Measurements from ENCODE around the gene NTM. TPM values are rescaled to one million over a fixed set of nuclear protein-coding genes. Genes with fewer than 3 reads are reported as not detected.

Gene NTM
- total and polyA plus RNA-seq, 2 experiments from 2014 or later = 25.9 to 49.0 TPM

GRCh38 chr11:131425285-131425684, 54.9 kb downstream of the NTM start:
- H3K79me2 ChIP-seq (ENCODE audit: insufficient read depth) = no peaks in the 10 kb centered on the region
- no peak overlapping the region for H2AFZ ChIP-seq
- no peaks in the 10 kb centered on the region for H3F3A ChIP-seq (ENCODE audit: insufficient read depth)
- no peak overlapping the region for H3K4me3 ChIP-seq
- TF ChIP-seq EZH2phosphoT487 (IDR thresholded peaks at IDR 0.05; ENCODE audit: insufficient read depth, low read depth) = no peak
- TF ChIP-seq EZH2 (IDR thresholded peaks at IDR 0.05; ENCODE audit: insufficient read depth, poor library complexity, severe bottlenecking) = no peak
- no peak overlapping the region for H3K9ac ChIP-seq
- no peaks in the 10 kb centered on the region for H3K4me1 ChIP-seq (ENCODE audit: insufficient read depth)
- no peak overlapping the region for H3K4me2 ChIP-seq (ENCODE audit: unreplicated experiment)
- no peaks in the 10 kb centered on the region for H3K9me2 ChIP-seq (ENCODE audit: insufficient read depth)
- DNase-seq = no peak
- in situ Hi-C loops (cut with MboI) = no loop called here
- H4K20me1 ChIP-seq (ENCODE audit: insufficient read depth) = no peaks in the 10 kb centered on the region
- no peaks in the 10 kb centered on the region for H3K36me3 ChIP-seq (ENCODE audit: low read depth)
- H3K9me3 ChIP-seq (ENCODE audit: low read depth) = no peaks in the 10 kb centered on the region
- H3K27ac ChIP-seq = no peak overlapping the region
- WGBS, 2 experiments (ENCODE audit: low coverage in 1 of 2, low lambda C conversion rate in 2 of 2, missing lambda C conversion rate in 2 of 2) = 52% methylated on average over 5 of the region's 5 CpGs
- peaks cover 31% of the 10 kb centered on the region for H3K27me3 ChIP-seq (replicated peaks; ENCODE audit: insufficient read depth)

DNA sequence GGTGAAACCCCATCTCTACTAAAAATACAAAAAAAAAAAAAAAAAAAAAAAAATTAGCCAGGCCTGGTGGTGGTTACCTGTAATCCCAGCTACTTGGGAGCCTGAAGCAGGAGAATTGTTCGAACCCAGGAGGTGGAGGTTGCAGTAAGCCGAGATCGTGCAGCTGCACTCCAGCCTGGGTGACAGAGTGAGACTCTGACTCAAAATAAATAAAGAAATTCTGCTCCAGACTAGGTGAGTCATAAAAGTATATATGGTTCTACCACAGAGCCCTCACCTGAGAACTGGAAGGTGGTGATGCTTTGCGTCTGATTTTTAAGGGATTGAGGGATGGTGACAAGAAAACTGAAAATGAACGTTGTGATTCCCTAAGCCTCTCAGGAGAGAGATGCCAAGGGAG, 58.4 kb downstream of the NTM start:
- no peak for DNase-seq
- Histone ChIP-seq H3K4me1 (ENCODE audit: insufficient read depth) (no peaks in the 10 kb centered on the region), H4K20me1 (ENCODE audit: insufficient read depth) (no peaks in the 10 kb centered on the region), H3K27me3 (replicated peaks; ENCODE audit: insufficient read depth) (no peaks in the 10 kb centered on the region; the same call in 1 of the 2 replicates), H3F3A (ENCODE audit: insufficient read depth) (no peaks in the 10 kb centered on the region), H3K27ac (no peak overlapping the region), H3K4me2 (ENCODE audit: unreplicated experiment) (no peak overlapping the region), H2AFZ (no peak overlapping the region), H3K36me3 (ENCODE audit: low read depth) (no peaks in the 10 kb centered on the region), H3K9me3 (ENCODE audit: low read depth) (no peaks in the 10 kb centered on the region), H3K79me2 (ENCODE audit: insufficient read depth) (no peaks in the 10 kb centered on the region), H3K9me2 (ENCODE audit: insufficient read depth) (no peaks in the 10 kb centered on the region), H3K4me3 (no peak overlapping the region), H3K9ac (no peak overlapping the region)
- in situ Hi-C loops (cut with MboI) = no loop called here
- TF ChIP-seq EZH2phosphoT487 (IDR thresholded peaks at IDR 0.05; ENCODE audit: insufficient read depth, low read depth) = no peak
- TF ChIP-seq EZH2 (IDR thresholded peaks at IDR 0.05; ENCODE audit: insufficient read depth, poor library complexity, severe bottlenecking) = no peak
- 32 to 43% methylated on average over 5 of the region's 5 CpGs for WGBS, 2 experiments (ENCODE audit: low coverage in 1 of 2, low lambda C conversion rate in 2 of 2, missing lambda C conversion rate in 2 of 2)

DNA sequence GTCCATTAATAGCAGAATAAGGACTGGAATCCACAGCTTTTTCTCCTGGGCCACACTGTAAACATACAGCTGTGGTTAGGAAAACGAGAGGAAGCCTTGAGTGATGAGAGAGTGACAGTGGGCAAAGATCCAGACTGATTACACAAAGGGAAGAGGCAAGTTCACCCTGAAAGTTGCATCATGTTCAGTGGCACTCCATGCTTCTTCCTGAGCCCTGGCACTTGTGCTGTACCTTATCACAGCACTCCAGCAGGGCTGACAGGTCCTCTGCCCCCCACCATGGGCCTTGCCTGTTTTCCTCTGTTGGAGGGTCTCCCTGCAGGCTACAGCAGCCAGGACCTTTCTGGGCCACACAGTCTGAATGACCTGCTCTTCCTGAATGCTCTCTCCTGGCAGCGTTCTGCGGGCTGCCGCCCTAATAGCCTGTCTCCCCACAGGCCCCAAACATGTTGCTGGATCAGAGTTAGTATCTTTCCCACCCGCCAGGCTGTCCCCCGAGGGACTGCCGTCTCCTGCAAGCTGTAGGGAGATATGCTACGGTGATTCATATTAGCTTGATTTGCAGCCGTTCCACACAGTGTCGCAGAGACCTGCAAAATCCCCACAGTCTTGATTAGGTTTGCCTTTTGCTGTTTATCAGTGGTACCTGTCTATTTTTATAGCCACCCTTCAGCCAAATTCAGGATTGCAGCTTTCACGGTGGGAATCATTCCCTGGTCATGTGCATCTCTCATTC, 60.2 kb downstream of the NTM start:
- H3K9me3 ChIP-seq (ENCODE audit: low read depth) = no peaks in the 10 kb centered on the region
- no peak for DNase-seq
- no peaks in the 10 kb centered on the region for H3K36me3 ChIP-seq (ENCODE audit: low read depth)
- no peak overlapping the region for H3K4me2 ChIP-seq (ENCODE audit: unreplicated experiment)
- no peak overlapping the region for H3K27ac ChIP-seq
- no peak for TF ChIP-seq EZH2 (IDR thresholded peaks at IDR 0.05; ENCODE audit: insufficient read depth, poor library complexity, severe bottlenecking)
- no peak for TF ChIP-seq EZH2phosphoT487 (IDR thresholded peaks at IDR 0.05; ENCODE audit: insufficient read depth, low read depth)
- H3K79me2 ChIP-seq (ENCODE audit: insufficient read depth) = no peaks in the 10 kb centered on the region
- no peaks in the 10 kb centered on the region for H3K9me2 ChIP-seq (ENCODE audit: insufficient read depth)
- H3F3A ChIP-seq (ENCODE audit: insufficient read depth) = no peaks in the 10 kb centered on the region
- H3K27me3 ChIP-seq (replicated peaks; ENCODE audit: insufficient read depth) = no peaks in the 10 kb centered on the region; the same call in 1 of the 2 replicates
- H3K4me1 ChIP-seq (ENCODE audit: insufficient read depth) = no peaks in the 10 kb centered on the region
- H4K20me1 ChIP-seq (ENCODE audit: insufficient read depth) = no peaks in the 10 kb centered on the region
- no peak overlapping the region for H3K9ac ChIP-seq
- in situ Hi-C loops (cut with MboI) = no loop called here
- WGBS, 2 experiments (ENCODE audit: low coverage in 1 of 2, low lambda C conversion rate in 2 of 2, missing lambda C conversion rate in 2 of 2) = 11 to 18% methylated on average over 11 of the region's 11 CpGs
- H3K4me3 ChIP-seq = no peak overlapping the region
- H2AFZ ChIP-seq = no peak overlapping the region

DNA sequence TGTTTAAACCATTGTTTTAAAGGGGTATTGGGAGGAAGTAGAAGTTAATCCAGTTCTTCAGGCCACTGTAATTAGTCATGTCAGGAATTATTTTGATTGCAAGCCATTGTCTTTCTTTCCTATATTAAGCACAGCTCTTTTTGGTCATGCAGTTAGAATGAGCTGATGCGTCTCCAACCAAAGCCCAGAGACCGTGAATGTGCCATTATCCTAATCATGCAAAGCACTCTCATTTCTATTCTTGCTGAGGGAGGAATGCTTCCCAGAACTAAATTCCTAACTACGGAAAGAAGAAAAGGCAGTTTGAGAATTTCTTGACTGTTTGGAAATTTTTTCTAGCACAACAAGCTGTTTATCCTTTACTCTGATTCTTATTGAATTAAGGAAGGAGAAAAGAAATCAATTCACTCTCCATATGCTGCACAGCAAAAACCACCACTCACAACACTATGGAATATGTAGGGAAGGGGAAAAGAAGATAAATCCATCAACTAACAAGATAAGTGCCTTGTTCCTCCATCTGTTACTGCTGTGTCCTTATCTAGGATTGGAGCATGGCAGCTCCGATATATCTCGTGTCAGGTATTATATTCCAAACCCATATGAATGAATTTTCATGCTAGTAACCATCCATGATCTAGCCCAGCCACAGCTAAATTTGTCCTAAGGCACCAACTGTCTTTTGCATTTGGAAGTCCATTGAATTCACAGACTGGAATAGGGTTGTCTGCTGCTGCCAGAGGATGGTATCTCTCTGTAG, 70.8 kb downstream of the NTM start:
- Histone ChIP-seq H3K4me2 (ENCODE audit: unreplicated experiment) (no peak overlapping the region), H3K9me2 (ENCODE audit: insufficient read depth) (no peaks in the 10 kb centered on the region), H3K4me1 (ENCODE audit: insufficient read depth) (no peaks in the 10 kb centered on the region), H3K79me2 (ENCODE audit: insufficient read depth) (no peaks in the 10 kb centered on the region), H3K27me3 (replicated peaks; ENCODE audit: insufficient read depth) (no peaks in the 10 kb centered on the region; the same call in 1 of the 2 replicates), H2AFZ (no peak overlapping the region), H3K4me3 (no peak overlapping the region), H3K36me3 (ENCODE audit: low read depth) (no peaks in the 10 kb centered on the region), H4K20me1 (ENCODE audit: insufficient read depth) (no peaks in the 10 kb centered on the region), H3K9ac (no peak overlapping the region), H3K27ac (no peak overlapping the region), H3F3A (ENCODE audit: insufficient read depth) (no peaks in the 10 kb centered on the region), H3K9me3 (ENCODE audit: low read depth) (no peaks in the 10 kb centered on the region)
- TF ChIP-seq EZH2 (IDR thresholded peaks at IDR 0.05; ENCODE audit: insufficient read depth, poor library complexity, severe bottlenecking) (no peak), EZH2phosphoT487 (IDR thresholded peaks at IDR 0.05; ENCODE audit: insufficient read depth, low read depth) (no peak)
- no peak for DNase-seq
- in situ Hi-C loops (cut with MboI) = no loop called here
- WGBS, 2 experiments (ENCODE audit: low coverage in 1 of 2, low lambda C conversion rate in 2 of 2, missing lambda C conversion rate in 2 of 2) = 40 to 47% methylated on average over 5 of the region's 5 CpGs

Measured in GM23248 (cell line).